Measurements from ENCODE around the gene CCL27.
A peak's percentile ranks its signal among the peaks of the same experiment; 100 is the strongest.

Gene CCL27

DNA sequence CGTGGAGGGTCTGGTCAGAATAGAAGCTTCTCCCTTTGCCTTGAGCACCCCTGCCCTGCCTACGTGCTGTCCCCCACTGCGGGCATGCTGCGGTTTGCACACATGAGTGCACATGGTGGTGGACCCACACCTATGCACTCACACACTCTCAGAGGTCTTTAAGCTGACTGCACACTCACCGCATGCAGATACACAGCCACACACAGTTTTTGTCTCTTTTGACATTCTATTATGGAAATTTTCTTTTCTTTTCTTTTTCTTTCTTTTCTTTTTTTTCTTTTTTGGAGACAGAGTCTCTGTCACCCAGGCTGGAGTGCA is 33.0 kb downstream of the CCL27 start:
- TF ChIP-seq, protein P1, sequence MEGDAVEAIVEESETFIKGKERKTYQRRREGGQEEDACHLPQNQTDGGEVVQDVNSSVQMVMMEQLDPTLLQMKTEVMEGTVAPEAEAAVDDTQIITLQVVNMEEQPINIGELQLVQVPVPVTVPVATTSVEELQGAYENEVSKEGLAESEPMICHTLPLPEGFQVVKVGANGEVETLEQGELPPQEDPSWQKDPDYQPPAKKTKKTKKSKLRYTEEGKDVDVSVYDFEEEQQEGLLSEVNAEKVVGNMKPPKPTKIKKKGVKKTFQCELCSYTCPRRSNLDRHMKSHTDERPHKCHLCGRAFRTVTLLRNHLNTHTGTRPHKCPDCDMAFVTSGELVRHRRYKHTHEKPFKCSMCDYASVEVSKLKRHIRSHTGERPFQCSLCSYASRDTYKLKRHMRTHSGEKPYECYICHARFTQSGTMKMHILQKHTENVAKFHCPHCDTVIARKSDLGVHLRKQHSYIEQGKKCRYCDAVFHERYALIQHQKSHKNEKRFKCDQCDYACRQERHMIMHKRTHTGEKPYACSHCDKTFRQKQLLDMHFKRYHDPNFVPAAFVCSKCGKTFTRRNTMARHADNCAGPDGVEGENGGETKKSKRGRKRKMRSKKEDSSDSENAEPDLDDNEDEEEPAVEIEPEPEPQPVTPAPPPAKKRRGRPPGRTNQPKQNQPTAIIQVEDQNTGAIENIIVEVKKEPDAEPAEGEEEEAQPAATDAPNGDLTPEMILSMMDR (conservative IDR thresholded peaks at IDR 0.05; ENCODE audit: control insufficient read depth, insufficient read depth, low read depth, low read length), result no peak
- no peak overlapping the region for H3K4me3 ChIP-seq (ENCODE audit: control insufficient read depth, low read depth, low read length)
- no peak for DNase-seq (ENCODE audit: low read depth)

DNA sequence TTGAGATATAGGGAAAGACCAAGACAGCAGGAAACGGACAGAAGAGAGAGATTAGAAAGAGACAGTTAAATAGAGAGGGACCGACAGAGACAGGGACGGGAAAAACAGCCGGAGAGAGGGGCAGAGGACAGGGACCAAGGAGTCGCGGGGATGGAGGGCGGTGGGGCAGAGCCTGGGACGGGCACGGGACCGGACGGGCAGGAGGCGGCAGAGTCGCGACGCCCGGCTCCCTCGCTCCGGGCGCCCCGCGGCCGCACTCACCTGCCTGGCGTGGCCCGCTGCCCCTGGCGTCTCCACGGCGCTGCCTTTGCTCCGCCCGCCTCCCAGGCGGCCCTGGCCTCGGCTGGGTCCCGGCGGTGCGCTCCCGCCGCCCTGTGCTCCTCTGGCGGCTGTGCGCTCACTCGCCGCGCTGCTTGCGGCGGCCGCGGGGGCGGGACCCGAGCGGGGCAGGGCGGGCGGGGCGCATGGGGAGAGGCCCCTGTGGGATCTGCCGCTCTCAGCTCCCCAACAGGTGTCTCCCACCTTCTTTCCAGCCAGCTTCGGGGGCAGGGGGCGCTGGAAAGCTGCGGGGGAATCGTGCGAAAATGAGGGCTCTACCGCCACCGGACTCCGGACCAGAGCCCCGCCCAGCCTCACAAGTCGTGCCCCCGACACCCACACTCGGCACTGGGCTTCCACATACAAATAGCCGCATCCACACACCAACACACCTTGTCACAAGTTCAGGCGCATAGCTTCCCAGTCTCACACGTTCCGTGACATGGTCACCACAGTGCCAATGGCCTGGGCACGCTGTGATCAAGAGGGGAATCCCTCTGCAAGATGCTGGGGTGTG is 33.6 kb downstream of the CCL27 start, which contains the start of gene ARID3C:
Gene ARID3C (minus strand): TSS at position 411 of the 835 bp plus-strand sequence. CDS start 1,052 bp downstream, outside the sequence.
- no peak for DNase-seq (ENCODE audit: low read depth)

DNA sequence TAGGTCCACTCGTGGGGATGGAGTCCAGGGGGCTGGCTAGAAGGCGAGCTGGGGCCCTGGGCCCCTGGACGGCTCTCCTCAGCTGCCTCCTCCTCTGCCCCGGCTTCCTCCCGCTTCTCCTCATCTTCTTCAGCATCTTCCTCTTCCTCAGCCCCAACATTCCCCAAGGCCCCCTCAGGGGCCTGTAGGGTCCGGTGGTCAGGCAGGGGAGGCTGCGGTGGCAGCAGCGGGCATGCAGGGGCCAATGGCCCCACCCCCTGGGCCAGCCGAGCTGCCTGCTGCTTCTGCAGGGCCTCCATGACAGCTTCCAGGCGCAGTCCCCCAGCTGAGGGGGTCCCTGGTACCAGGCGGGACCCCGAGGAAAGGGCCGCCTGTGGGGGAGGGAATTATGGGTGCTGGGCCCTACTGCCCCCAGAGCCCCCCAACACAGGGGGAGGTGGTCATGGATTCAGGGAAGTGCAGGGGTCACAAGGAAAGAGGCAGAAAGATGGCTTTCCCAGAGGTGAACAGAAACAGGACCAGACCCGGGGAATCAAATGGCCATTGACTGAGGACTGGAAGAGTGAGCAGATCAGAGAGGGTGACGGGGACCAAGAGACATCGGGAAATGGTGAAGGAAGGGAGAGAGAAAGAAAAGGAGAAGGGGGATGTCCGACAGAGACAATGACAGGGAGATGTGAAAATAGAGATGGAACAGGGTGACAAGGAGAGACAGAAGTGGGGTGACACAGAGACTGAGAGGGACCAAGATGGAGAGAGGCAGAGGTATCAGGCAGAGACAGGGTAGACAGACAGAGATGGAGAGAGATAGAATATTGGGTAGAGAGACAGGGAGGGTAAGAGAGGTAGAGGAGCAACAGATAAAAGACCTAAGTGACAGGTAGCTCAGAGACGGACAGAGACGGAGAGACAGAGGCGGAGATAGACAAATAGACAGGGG is 34.5 kb downstream of the CCL27 start:
- no peak for DNase-seq (ENCODE audit: low read depth)
- no peak overlapping the region for H3K4me3 ChIP-seq (ENCODE audit: control insufficient read depth, low read depth, low read length)
- TF ChIP-seq, protein P1 (conservative IDR thresholded peaks at IDR 0.05; ENCODE audit: control insufficient read depth, insufficient read depth, low read depth, low read length), result no peak

More for the DNA sequence above, 33.6 kb downstream of the CCL27 start, which contains the start of gene ARID3C:
- TF ChIP-seq, protein P1 (conservative IDR thresholded peaks at IDR 0.05; ENCODE audit: control insufficient read depth, insufficient read depth, low read depth, low read length), result no peak
- peak within 1 kb of the TSS; percentile 31 for H3K4me3 ChIP-seq (ENCODE audit: control insufficient read depth, low read depth, low read length)

DNA sequence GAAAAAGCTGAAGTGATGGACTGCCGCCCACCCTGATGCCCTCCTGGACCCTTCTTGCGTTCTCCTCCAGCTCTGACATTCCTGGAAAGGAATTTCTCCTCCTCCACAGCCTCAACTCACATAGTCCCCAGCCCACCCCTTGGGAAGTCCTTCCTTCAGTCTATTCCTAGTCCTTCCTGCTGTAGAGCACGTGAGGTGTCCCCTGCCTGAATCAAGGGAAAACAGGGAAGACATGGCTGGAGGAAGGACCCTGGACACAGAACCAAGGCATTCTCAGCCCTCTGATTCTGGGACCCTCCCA is 37.3 kb downstream of the CCL27 start:
- H3K4me3 ChIP-seq (ENCODE audit: control insufficient read depth, low read depth, low read length), result no peak overlapping the region
- TF ChIP-seq, protein P1 (conservative IDR thresholded peaks at IDR 0.05; ENCODE audit: control insufficient read depth, insufficient read depth, low read depth, low read length), result no peak
- DNase-seq (ENCODE audit: low read depth), result no peak

DNA sequence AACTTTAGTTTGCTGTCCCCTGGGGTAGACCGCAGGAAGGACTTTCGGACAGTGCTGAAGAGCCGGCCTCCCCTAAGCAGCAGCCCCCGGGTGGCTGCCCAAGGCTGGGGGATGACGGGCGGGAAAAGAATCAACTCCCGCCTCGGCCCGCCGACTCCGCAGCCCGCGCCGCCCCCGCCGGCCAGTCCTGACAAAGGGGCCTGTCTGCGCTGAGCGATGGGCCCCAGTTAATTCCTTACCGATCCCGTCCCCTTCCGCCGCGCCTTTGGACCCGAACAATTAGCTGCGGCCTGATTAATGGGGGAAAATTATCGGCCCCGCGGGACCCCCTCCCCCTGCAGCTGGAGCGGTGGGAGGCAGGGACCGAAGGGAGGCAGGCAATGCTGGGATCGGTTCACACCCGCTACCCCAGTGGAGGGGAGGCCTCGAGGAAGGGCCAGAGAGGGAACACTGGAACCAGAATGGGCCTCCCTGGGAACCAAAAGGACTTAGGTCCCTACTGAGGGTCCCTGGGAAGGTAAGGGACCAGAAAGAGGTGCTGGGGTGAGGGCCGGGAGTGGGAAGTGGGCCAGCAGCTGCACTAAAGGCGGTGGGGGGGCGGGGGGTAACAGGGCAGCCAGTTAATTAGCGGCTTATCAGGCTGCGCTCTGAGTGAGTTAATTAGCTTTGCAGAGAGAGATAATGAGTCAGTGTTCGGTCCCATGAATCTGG is 37.8 kb downstream of the CCL27 start:
- DNase-seq (ENCODE audit: low read depth), result no peak
- TF ChIP-seq, protein P1 (conservative IDR thresholded peaks at IDR 0.05; ENCODE audit: control insufficient read depth, insufficient read depth, low read depth, low read length), result no peak
- H3K4me3 ChIP-seq (ENCODE audit: control insufficient read depth, low read depth, low read length), result no peak overlapping the region
